PC-3 (cell line): Measurements from ENCODE around the gene POLD4.

Experiments
- CTCF ChIP-seq: fragments of 300-600 bp; sonication (generic); conservative IDR thresholded peaks from 2 replicates; pipeline ENCODE4 v1.5.1; 2017; ENCODE audit warnings: antibody characterized with exemption, low read depth, mild to moderate bottlenecking, low read length
- EZH2 ChIP-seq: fragments of 300-600 bp; sonication (generic); IDR thresholded peaks from one replicate; pipeline ENCODE4 v1.6.1; 2017; ENCODE audit warnings: antibody characterized with exemption, mild to moderate bottlenecking, low read length; ENCODE audit not compliant: unreplicated experiment
- EZH2phosphoT487 ChIP-seq: fragments of 300-600 bp; sonication (generic); IDR thresholded peaks from 2 replicates; pipeline ENCODE4 v1.6.1; 2018; ENCODE audit warnings: mild to moderate bottlenecking, antibody characterized with exemption, low read length, borderline replicate concordance

DNA sequence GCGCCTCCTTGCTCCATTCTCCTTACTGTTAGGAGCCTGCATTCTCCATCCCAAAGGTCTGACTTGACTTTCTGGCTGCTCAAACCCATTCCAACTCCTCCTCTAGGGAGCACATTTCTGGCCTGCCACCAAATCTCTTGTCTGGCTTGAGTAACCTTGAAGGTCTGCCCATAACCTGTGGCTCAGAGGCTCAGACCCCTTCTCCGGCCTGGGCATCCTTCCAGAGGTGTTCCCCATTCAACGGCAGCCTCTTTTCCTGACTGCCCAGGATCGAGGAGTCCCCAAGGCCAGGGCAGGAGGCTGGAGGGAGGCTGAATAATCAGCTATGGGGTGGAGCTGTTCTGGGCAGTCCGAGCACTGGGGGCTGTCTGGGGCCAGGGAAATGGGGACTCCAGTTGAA is 40.6 kb upstream of the POLD4 start:
- no peak for TF ChIP-seq CTCF
- no peak for TF ChIP-seq EZH2phosphoT487
- TF ChIP-seq EZH2, result no peak
